Mesodermal cell (in vitro differentiated cells): Measurements from ENCODE around the gene PPP1R9A.
"Not testable (repeated sequence)": the region's sequence is repeated elsewhere in the genome, so short reads cannot be mapped to it uniquely, and the experiment has no call there.

Source experiments
- H3K27ac ChIP-seq: 2 replicates; pipeline ENCODE4 v1.7.0; 2013; ENCODE audit warnings: mild to moderate bottlenecking, low read depth, low read length, moderate library complexity; ENCODE audit not compliant: severe bottlenecking
- H3K36me3 ChIP-seq: 2 replicates; pipeline ENCODE4 v1.7.1; 2013; ENCODE audit warnings: mild to moderate bottlenecking, low read length, moderate library complexity; ENCODE audit not compliant: control insufficient read depth, insufficient read depth
- H3K4me1 ChIP-seq: one replicate; pipeline ENCODE4 v1.7.1; 2013; ENCODE audit warnings: mild to moderate bottlenecking, low read length; ENCODE audit not compliant: insufficient read depth, control insufficient read depth, poor library complexity, severe bottlenecking
- H3K4me3 ChIP-seq: 2 replicates; pipeline ENCODE4 v1.7.0; 2013; ENCODE audit warnings: low read length, control low read depth, mild to moderate bottlenecking; ENCODE audit not compliant: insufficient read depth, poor library complexity, severe bottlenecking; ENCODE audit errors: extremely low read depth
- H3K9me3 ChIP-seq: 2 replicates; pipeline ENCODE4 v1.7.1; 2013; ENCODE audit warnings: mild to moderate bottlenecking, low read length, moderate library complexity; ENCODE audit not compliant: control insufficient read depth
- WGBS, 2 experiments: methylation state at CpG; one replicate each; pipeline ENCODE4 v1.1.5; 2013; ENCODE audit warnings: missing lambda C conversion rate in 2 of 2; ENCODE audit not compliant: insufficient coverage in 2 of 2; 5-methylcytosine and 5-hydroxymethylcytosine counted together

The PPP1R9A gene

DNA sequence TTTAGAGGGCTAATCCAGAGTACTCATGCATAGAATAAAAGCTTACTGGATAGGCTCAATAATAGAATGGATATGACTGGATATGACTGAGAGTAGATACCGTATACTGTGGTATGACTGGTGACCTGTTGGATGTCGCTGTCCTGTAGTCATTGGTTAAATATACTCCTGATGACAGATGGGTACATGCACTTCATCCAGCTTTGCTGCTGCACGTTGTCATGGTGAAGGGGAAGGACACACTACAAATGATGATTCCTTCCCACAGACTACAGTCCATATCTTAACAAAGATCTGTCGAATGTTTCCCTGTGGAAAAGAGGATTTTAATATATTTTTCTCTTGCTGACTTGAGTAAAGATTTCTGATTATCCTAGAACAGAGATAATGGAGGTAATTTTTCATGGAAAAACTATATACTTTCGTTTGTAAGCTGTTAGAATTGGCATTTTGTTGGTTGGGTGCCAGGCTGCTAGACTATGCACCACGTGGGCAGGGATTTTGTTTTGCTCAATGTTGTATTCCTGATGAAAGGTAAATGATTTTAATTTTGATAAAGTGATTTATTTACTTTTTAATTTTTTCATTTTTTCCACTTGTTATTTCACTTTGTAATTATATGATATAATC is 97.3 kb downstream of the PPP1R9A start:
- no peaks in the 10 kb centered on the region for H3K9me3 ChIP-seq
- no peaks in the 10 kb centered on the region for H3K36me3 ChIP-seq
- H3K4me1 ChIP-seq, result no peaks in the 10 kb centered on the region
- WGBS, 2 experiments, result 80 to 92% methylated on average over 1 to 4 of the region's 6 CpGs
- H3K4me3 ChIP-seq, result no peak overlapping the region
- no peak overlapping the region for H3K27ac ChIP-seq

DNA sequence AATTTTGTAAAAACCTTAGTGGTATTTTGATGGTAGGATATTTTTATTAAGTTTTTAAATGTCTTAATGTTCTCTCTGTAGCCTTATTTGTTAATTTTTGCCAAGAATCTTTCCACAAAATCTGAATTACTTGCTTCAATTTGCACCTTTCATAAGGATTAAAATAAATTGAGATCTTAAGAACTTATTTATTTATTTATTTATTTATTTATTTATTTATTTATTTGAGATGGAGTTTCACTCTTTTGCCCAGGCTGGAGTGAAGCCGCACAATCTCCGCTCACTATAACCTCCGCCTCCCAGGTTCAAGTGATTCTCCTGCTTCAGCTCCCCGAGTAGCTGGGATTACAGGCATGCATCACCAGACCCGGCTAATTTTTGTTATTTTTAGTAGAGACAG is 98.6 kb downstream of the PPP1R9A start:
- H3K36me3 ChIP-seq, result no peaks in the 10 kb centered on the region
- WGBS, 2 experiments, result 96 to 100% methylated on average over 1 to 4 of the region's 5 CpGs
- no peak overlapping the region for H3K27ac ChIP-seq
- no peaks in the 10 kb centered on the region for H3K9me3 ChIP-seq
- no peak overlapping the region for H3K4me3 ChIP-seq
- no peaks in the 10 kb centered on the region for H3K4me1 ChIP-seq

DNA sequence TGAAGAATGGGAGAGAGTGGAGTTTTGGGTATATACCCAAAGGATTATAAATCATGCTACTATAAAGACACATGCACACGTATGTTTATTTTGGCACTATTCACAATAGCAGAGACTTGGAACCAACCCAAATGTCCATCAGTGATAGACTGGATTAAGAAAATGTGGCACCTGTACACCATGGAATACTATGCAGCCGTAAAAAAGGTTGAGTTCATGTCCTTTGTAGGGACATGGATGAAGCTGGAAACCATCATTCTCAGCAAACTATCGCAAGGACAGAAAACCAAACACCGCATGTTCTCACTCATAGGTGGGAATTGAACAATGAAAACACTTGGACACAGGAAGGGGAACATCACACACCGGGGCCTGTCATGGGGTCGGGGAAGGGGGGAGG is 101.4 kb downstream of the PPP1R9A start:
- not testable (repeated sequence) for H3K27ac ChIP-seq, H3K36me3 ChIP-seq, H3K4me1 ChIP-seq, H3K4me3 ChIP-seq, H3K9me3 ChIP-seq
- WGBS, 2 experiments, result 40 to 100% methylated on average over 1 to 2 of the region's 6 CpGs

DNA sequence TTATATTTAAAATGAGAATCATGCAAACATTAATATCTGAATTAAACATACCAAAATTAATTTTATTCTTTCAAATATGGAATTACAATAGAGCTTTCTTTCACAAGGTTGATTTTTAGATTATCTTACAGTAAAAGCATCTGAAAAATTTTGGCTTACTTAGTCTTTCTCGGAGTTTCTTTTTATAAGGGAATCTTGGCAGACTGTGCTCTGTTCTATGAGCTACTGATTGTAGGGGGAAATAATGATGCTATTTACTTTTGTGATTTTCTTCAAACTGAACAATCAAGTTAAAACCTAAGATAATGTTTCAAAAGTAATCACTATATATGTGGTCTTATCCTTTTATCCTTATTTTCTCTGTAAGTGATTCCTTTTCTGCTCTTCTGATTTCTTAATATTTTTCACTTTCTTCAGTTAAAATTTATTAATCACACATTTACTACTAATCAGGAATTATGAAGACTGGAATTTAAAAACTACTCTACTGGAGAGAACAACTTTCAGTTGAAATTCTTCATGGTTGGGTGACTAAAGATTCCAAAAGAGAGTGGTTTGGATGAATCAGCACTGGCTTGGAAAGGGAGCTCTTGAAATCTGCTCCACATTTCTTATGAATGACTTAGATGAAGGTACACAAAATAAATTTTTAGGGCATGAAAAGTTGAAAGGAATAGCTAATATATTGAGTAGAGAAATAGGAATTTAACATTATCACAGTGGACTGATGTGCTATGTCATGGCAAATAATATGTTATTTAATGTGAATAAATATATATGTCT is 103.9 kb downstream of the PPP1R9A start:
- no peak overlapping the region for H3K27ac ChIP-seq
- H3K9me3 ChIP-seq, result no peaks in the 10 kb centered on the region
- H3K4me3 ChIP-seq, result no peak overlapping the region
- no peaks in the 10 kb centered on the region for H3K36me3 ChIP-seq
- WGBS, 2 experiments, result 100% methylated on average over 1 of the region's 1 CpG; no CpG with 5 or more reads in 1 of the 2 experiments
- H3K4me1 ChIP-seq, result no peaks in the 10 kb centered on the region

- 50% methylated on average over 2 of the region's 4 CpGs for WGBS, 2 experiments
These were observed 104.6 kb downstream of the PPP1R9A start for GRCh38 chr7:95011995-95012394.

DNA sequence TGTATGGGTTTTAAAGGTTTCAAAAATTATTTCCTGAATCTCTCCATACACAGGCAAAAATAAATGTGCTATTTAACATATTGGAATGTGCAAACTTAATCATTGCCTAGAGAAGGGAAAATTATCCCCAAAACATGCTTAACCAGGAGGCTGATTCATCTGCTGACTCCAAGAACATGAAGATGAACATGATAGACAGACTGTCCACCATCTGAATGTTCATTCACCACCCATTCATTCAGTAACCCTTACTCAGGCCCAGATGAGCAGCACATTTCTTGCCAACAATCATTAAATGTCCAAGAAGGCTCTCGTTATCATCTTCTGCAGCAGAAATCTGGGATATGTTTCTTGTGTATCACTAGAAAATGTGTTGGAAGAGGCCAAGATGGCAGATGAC is 110.6 kb downstream of the PPP1R9A start:
- Histone ChIP-seq H3K27ac (no peak overlapping the region), H3K4me1 (no peaks in the 10 kb centered on the region), H3K9me3 (no peaks in the 10 kb centered on the region), H3K4me3 (no peak overlapping the region), H3K36me3 (no peaks in the 10 kb centered on the region)
- 100% methylated on average over 1 of the region's 1 CpG; no CpG with 5 or more reads in 1 of the 2 experiments for WGBS, 2 experiments

More at GRCh38 chr7:95011995-95012394, 104.6 kb downstream of the PPP1R9A start:
- no peaks in the 10 kb centered on the region for H3K9me3 ChIP-seq
- H3K4me3 ChIP-seq, result no peak overlapping the region
- no peak overlapping the region for H3K27ac ChIP-seq
- no peaks in the 10 kb centered on the region for H3K36me3 ChIP-seq
- no peaks in the 10 kb centered on the region for H3K4me1 ChIP-seq

DNA sequence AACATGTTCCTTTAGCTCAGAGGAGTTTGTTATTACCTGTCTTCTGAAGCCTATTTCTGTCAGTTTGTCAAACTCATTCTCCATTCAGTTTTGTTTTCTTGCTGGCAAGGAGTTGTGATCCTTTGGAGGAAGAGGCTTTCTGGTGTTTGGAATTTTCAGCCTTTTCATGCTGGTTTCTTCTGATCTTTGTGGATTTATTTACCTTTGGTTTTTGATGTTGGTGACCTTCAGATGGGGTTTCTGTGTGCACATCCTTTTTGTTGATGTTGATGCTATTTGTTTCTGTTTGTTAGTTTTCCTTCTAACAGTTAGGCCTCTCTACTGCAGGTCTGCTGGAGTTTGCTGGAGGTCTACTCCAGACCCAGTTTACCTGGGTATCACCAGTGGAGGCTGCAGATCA is 118.6 kb downstream of the PPP1R9A start:
- no peaks in the 10 kb centered on the region for H3K4me1 ChIP-seq
- H3K4me3 ChIP-seq, result no peak overlapping the region
- no peak overlapping the region for H3K27ac ChIP-seq
- H3K36me3 ChIP-seq, result no peaks in the 10 kb centered on the region
- H3K9me3 ChIP-seq, result no peaks in the 10 kb centered on the region

GRCh38 chr7:95026421-95027072 is 119.2 kb downstream of the PPP1R9A start:
- Histone ChIP-seq H3K36me3 (no peaks in the 10 kb centered on the region), H3K4me3 (no peak overlapping the region), H3K9me3 (no peaks in the 10 kb centered on the region), H3K4me1 (no peaks in the 10 kb centered on the region), H3K27ac (no peak overlapping the region)
- WGBS, 2 experiments, result 49 to 68% methylated on average over 3 to 4 of the region's 6 CpGs

DNA sequence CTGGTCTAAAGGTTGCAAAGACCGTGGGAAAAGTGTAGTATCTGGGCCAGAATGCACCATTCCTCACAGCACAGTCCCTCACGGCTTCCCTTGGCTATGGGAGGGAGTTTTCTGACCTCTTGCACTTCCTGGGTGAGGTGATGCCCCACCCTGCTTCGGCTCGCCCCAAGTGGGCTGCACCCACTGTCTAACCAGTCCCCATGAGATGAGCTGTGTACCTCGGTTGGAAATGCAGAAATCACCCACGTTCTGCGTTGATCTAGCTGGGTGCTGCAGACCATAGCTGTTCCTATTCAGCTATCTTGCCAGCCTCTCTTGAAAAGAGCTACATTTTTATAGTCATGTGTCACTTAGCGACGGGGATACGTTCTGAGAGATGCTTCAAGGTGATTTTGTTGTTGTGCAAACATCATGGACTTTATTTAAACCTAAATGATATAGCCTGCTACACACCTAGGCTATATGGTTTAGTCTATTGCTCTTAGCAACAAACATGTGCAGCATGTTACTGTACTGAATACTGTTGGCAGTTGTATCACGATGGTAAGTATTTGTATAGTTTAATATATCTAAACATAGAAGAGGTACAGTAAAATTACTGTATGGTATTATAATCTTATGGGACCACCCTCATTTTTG is 120.0 kb downstream of the PPP1R9A start:
- no peak overlapping the region for H3K27ac ChIP-seq
- no peaks in the 10 kb centered on the region for H3K36me3 ChIP-seq
- WGBS, 2 experiments, result 88 to 90% methylated on average over 5 to 6 of the region's 11 CpGs
- no peaks in the 10 kb centered on the region for H3K4me1 ChIP-seq
- no peak overlapping the region for H3K4me3 ChIP-seq
- H3K9me3 ChIP-seq, result no peaks in the 10 kb centered on the region

DNA sequence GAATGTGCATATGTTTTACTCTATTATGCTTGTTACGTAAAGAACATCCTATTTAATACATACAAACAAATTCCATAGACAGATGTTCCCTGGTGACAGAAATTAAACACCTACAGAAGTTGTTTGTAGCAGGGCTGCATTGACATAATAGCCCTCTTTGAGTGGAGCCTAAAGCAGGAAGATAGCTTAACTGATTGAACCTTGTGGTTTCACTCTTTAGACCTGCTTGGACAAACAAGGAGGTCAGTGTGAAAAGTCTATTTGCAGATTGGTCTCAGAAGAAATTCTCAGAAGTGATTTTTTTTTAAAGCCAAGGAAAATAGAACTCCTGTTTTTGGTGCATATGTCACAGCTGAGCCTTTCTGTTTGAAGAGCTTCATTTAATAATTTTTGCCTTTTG is 121.3 kb downstream of the PPP1R9A start:
- H3K4me3 ChIP-seq, result no peak overlapping the region
- H3K27ac ChIP-seq, result no peak overlapping the region
- no CpG with 5 or more reads among the region's 1 CpG for WGBS, 2 experiments

More for the DNA sequence above, 121.3 kb downstream of the PPP1R9A start:
- H3K4me1 ChIP-seq, result no peaks in the 10 kb centered on the region
- H3K9me3 ChIP-seq, result no peaks in the 10 kb centered on the region
- no peaks in the 10 kb centered on the region for H3K36me3 ChIP-seq
